Measurements from ENCODE around the gene AMZ1.
"Not testable (repeated sequence)": the region's sequence is repeated elsewhere in the genome, so short reads cannot be mapped to it uniquely, and the experiment has no call there.

The AMZ1 gene

GRCh38 chr7:2729893-2730716 is 42.1 kb downstream of the AMZ1 start:
- peak; percentile 37 for DNase-seq

- DNase-seq: peak; percentile 48
These were observed 43.1 kb downstream of the AMZ1 start for GRCh38 chr7:2730846-2731770.

GRCh38 chr7:2732388-2732787 is 44.4 kb downstream of the AMZ1 start:
- DNase-seq: peak; percentile 36

- DNase-seq: peak; percentile 47
These were observed 45.1 kb downstream of the AMZ1 start for GRCh38 chr7:2732959-2733584.

- peak; percentile 52 for DNase-seq
These were observed 46.2 kb downstream of the AMZ1 start for GRCh38 chr7:2734084-2734686.

GRCh38 chr7:2734751-2735571 is 47.0 kb downstream of the AMZ1 start:
- DNase-seq: no peak

- DNase-seq: peak; percentile 44
These were observed 47.7 kb downstream of the AMZ1 start for GRCh38 chr7:2735744-2736143.

GRCh38 chr7:2736411-2736914 is 48.5 kb downstream of the AMZ1 start:
- DNase-seq: peak; percentile 50

- peak; percentile 31 for DNase-seq
These were observed 49.2 kb downstream of the AMZ1 start for GRCh38 chr7:2737005-2737743.

GRCh38 chr7:2737771-2738540 is 50.0 kb downstream of the AMZ1 start:
- peak; percentile 44 for DNase-seq

GRCh38 chr7:2738766-2739549 is 51.0 kb downstream of the AMZ1 start:
- peak; percentile 34 for DNase-seq

- peak; percentile 31 for DNase-seq
These were observed 55.7 kb downstream of the AMZ1 start for GRCh38 chr7:2743523-2744185.

- DNase-seq: not testable (repeated sequence)
These were observed 60.7 kb downstream of the AMZ1 start for GRCh38 chr7:2748684-2749083.

- DNase-seq: no peak
These were observed 62.0 kb downstream of the AMZ1 start for GRCh38 chr7:2750004-2750407.

- no peak for DNase-seq
These were observed 63.1 kb downstream of the AMZ1 start for GRCh38 chr7:2751086-2751485.

- no peak for DNase-seq
These were observed 65.1 kb downstream of the AMZ1 start for GRCh38 chr7:2753148-2753547.

- DNase-seq: no peak
These were observed 66.1 kb downstream of the AMZ1 start for GRCh38 chr7:2754086-2754485.

- no peak for DNase-seq
These were observed 66.9 kb downstream of the AMZ1 start for GRCh38 chr7:2754912-2755311.

- DNase-seq: no peak
These were observed 67.5 kb downstream of the AMZ1 start for GRCh38 chr7:2755531-2755930.
